NCI-H69 (cell line): ENCODE data around the gene KIF20B.

Experiments used
- DNase-seq: peaks from one replicate; lab custom pipeline; 2025; lab: John Stamatoyannopoulos, UW

Gene KIF20B

GRCh38 chr10:89701242-89702120, at the start of gene KIF20B:
Gene KIF20B, plus strand, starts transcription at chr10:89701590. Its CDS starts 3,705 bp downstream, at chr10:89705295.
- DNase-seq = peak; percentile 95

- no peak for DNase-seq
Measured at GRCh38 chr10:89651916-89652573, 49.3 kb upstream of the KIF20B start.

- DNase-seq = no peak
Measured at GRCh38 chr10:89652806-89653370, 48.5 kb upstream of the KIF20B start.

- DNase-seq = peak; percentile 1
Measured at GRCh38 chr10:89653410-89653869, 48.0 kb upstream of the KIF20B start.

- no peak for DNase-seq
Measured at GRCh38 chr10:89655722-89656121, 45.7 kb upstream of the KIF20B start.

- no peak for DNase-seq
Measured at GRCh38 chr10:89657302-89657701, 44.1 kb upstream of the KIF20B start.

GRCh38 chr10:89659143-89660131, 42.0 kb upstream of the KIF20B start:
- no peak for DNase-seq

- DNase-seq = no peak
Measured at GRCh38 chr10:89662596-89662995, 38.8 kb upstream of the KIF20B start.

- DNase-seq = no peak
Measured at GRCh38 chr10:89663144-89663543, 38.2 kb upstream of the KIF20B start.

GRCh38 chr10:89664203-89664602, 37.2 kb upstream of the KIF20B start:
- DNase-seq = no peak

- DNase-seq = no peak
Measured at GRCh38 chr10:89665302-89665701, 36.1 kb upstream of the KIF20B start.

GRCh38 chr10:89666138-89666537, 35.3 kb upstream of the KIF20B start:
- DNase-seq = no peak

- peak; percentile 78 for DNase-seq
Measured at GRCh38 chr10:89668386-89669071, 32.9 kb upstream of the KIF20B start.

- DNase-seq = peak; percentile 7
Measured at GRCh38 chr10:89669985-89670384, 31.4 kb upstream of the KIF20B start.

GRCh38 chr10:89670926-89671325, 30.5 kb upstream of the KIF20B start:
- DNase-seq = no peak

GRCh38 chr10:89677341-89677740, 24.0 kb upstream of the KIF20B start:
- no peak for DNase-seq

GRCh38 chr10:89679986-89680385, 21.4 kb upstream of the KIF20B start:
- DNase-seq = no peak

- peak; percentile 8 for DNase-seq
Measured at GRCh38 chr10:89683883-89684282, 17.5 kb upstream of the KIF20B start.

- no peak for DNase-seq
Measured at GRCh38 chr10:89684604-89685003, 16.8 kb upstream of the KIF20B start.

GRCh38 chr10:89685936-89686335, 15.5 kb upstream of the KIF20B start:
- DNase-seq = no peak

- DNase-seq = no peak
Measured at GRCh38 chr10:89690027-89690426, 11.4 kb upstream of the KIF20B start.
